Measurements from ENCODE around the gene ELOB. TPM values are rescaled to one million over a fixed set of nuclear protein-coding genes. Genes with fewer than 3 reads are reported as not detected.
A peak's percentile ranks its signal among the peaks of the same experiment; 100 is the strongest.

Gene ELOB
- total and polyA plus RNA-seq, 4 experiments from 2014 or later = 83.0 to 270 (median 177) TPM

DNA sequence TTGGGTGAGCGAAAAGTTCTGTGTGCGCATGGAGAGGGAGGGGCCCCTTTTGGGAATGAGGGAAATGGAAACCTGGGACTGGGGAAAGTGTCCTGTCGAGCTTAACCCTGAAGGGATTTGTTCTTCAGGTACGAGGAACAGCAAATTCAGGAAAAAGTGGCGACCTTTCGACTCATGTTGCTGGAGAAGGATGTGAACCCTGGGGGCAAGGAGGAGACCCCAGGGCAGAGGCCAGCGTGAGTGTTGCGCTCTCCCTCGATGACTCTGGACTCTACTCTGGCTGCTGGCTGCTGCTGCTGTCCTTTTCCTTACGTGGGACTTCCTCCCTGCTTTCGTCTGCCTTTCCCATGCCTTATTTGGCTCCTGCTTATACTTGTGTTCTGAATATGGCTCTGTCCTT lies 19.7 kb downstream of the ELOB start:
- Mint-ChIP-seq H3K4me3 (peak overlapping the region in 3 of 8 donors; percentile 4 to 21 (median 18)), H3K36me3 (peaks cover 70 to 86% of the 10 kb centered on the region in 2 donors), H3K4me1 (peaks cover 38 to 71% (median 52%) of the 10 kb centered on the region in 4 donors), H3K27me3 (no peaks in the 10 kb centered on the region), H3K9me3 (peaks cover 0 to 2% (median 0%) of the 10 kb centered on the region in 8 donors), H3K27ac (peak overlapping the region in 3 of 7 donors; percentile 36 to 100 (median 59))
- no peaks in the 10 kb centered on the region for H3K27me3 ChIP-seq (ENCODE audit: insufficient read depth, low read length)
- ChIA-PET POLR2A (ENCODE audit: partially characterized antibody) (interaction anchor here (1.7 to 2.2 kb wide), 3 partner anchors 17 to 21 kb away, joined by 7 read pairs; partner anchors contain the start of gene ELOB), CTCF (ENCODE audit: partially characterized antibody) (no interaction called here)
- peaks cover 59% of the 10 kb centered on the region for H3K36me3 ChIP-seq (ENCODE audit: insufficient read depth, low read length)
- no peaks in the 10 kb centered on the region for H3K9me3 ChIP-seq (ENCODE audit: control insufficient read depth in 1 of 2, low read length in 2 of 2)
- no peak for DNase-seq
- intact Hi-C loops (cut with micrococcal nuclease) = loop anchor here (10.0 kb wide), 1 partner anchor 107 kb away; no protein-coding TSS in a partner anchor
- no peak overlapping the region for H3K27ac ChIP-seq (ENCODE audit: low read depth, low read length)
- H3K4me1 ChIP-seq (ENCODE audit: insufficient read depth, low read length) = peaks cover 43% of the 10 kb centered on the region
- H3K4me3 ChIP-seq (ENCODE audit: low read length in 2 of 2) = no peak overlapping the region

DNA sequence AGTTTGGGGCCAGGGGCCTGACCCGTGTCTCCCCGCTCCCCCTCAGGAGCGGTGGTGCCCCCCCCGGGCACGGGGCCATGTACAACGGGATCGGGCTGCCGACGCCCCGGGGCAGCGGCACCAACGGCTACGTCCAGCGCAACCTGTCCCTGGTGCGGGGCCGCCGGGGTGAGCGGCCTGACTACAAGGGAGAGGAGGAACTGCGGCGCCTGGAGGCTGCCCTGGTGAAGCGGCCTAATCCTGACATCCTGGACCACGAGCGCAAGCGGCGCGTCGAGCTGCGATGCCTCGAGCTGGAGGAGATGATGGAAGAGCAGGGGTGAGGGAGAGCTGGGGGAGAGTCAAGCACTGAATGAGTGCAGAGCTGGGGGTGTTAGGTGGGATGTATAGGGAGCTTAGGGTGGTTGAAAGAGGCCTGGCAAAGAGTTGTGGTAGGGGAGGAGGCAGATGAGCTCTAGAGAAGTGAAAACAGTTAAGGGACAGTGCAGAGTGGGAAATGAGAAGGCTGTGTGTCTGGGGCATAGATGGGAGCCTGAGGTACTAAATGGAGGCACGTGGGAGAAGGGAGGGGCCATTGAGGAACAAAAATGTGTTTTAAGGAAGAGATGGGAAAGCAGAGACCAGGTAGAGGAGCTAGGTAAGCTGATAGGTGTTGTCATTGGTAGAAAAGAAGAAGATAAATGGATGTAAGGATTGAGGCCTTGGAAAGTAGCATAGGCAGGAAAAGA lies 20.6 kb downstream of the ELOB start:
- intact Hi-C loops (cut with micrococcal nuclease) = loop anchor here (10.0 kb wide), 1 partner anchor 108 kb away; no protein-coding TSS in a partner anchor
- H3K4me1 Mint-ChIP-seq = peaks cover 40 to 77% (median 55%) of the 10 kb centered on the region in 4 donors
- ChIA-PET CTCF (ENCODE audit: partially characterized antibody) (no interaction called here), POLR2A (ENCODE audit: partially characterized antibody) (interaction anchor here (1.7 to 1.9 kb wide), 2 partner anchors 17 to 20 kb away, joined by 7 read pairs; partner anchors contain the start of gene ELOB)
- peak overlapping the region; percentile 0 to 100 (median 39) for H3K27ac Mint-ChIP-seq
- no peaks in the 10 kb centered on the region for H3K9me3 ChIP-seq (ENCODE audit: control insufficient read depth in 1 of 2, low read length in 2 of 2)
- no peak for DNase-seq
- H3K27me3 ChIP-seq (ENCODE audit: insufficient read depth, low read length) = no peaks in the 10 kb centered on the region
- peaks cover 50% of the 10 kb centered on the region for H3K36me3 ChIP-seq (ENCODE audit: insufficient read depth, low read length)
- H3K4me3 Mint-ChIP-seq = peak overlapping the region in 3 of 8 donors; percentile 3 to 71 (median 3)
- peaks cover 0 to 2% (median 0%) of the 10 kb centered on the region in 8 donors for H3K9me3 Mint-ChIP-seq
- peaks cover 61 to 81% of the 10 kb centered on the region in 2 donors for H3K36me3 Mint-ChIP-seq
- no peak overlapping the region for H3K4me3 ChIP-seq (ENCODE audit: low read length in 2 of 2)
- H3K4me1 ChIP-seq (ENCODE audit: insufficient read depth, low read length) = peaks cover 50% of the 10 kb centered on the region
- H3K27me3 Mint-ChIP-seq = no peaks in the 10 kb centered on the region
- H3K27ac ChIP-seq (ENCODE audit: low read depth, low read length) = peak overlapping the region; percentile 28

DNA sequence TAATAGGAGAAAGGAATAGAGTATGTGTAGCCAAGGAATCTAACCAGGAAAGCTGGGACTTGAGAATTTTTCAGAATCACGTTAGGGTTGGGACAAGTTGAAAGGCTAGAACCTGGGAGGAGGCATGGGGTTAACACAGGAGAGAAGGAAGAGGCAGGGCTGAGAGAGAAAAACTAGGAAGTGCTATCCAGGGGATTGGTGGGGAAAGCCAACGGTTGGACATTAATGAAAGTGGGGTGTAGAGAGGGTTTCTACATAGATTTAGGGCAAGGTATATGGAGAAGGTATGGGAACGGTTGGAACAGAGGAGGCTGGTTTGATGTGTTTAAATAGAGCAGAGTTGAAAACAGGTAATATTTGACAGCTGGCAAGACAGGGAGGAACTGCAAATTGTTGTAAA lies 21.9 kb downstream of the ELOB start:
- POLR2A ChIA-PET (ENCODE audit: partially characterized antibody) = interaction anchor here (1.3 to 6.7 kb wide), 4 partner anchors 8 to 73 kb away, joined by 3 to 142 read pairs (median 16); partner anchors contain the start of genes ELOB and KCTD5

DNA sequence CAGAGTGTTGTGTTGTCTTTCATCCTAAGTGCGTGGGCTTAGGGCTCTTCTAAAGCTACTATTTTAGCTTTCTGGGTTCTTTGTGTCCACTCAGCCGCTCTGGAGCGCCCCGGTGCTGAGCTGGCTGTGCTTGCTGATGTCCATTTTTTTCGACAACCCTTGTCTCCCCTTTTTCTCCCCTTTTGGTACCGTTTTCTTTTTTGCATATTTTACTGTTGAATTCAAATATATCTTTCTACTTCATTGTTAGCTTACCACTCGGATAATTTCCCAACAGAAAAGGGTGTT lies 23.4 kb downstream of the ELOB start:
- no peaks in the 10 kb centered on the region for H3K9me3 ChIP-seq (ENCODE audit: control insufficient read depth in 1 of 2, low read length in 2 of 2)
- ChIA-PET POLR2A (ENCODE audit: partially characterized antibody) (interaction anchor here (0.8 to 6.7 kb wide), 9 partner anchors 9 to 129 kb away, joined by 3 to 142 read pairs (median 11); partner anchors contain the start of genes ELOB, FLYWCH2 and KCTD5), CTCF (ENCODE audit: partially characterized antibody) (interaction anchor here (1.2 kb wide), 1 partner anchor 22 kb away, joined by 3 read pairs; no protein-coding TSS in a partner anchor)
- H3K27ac ChIP-seq (ENCODE audit: low read depth, low read length) = peak overlapping the region; percentile 97
- H3K36me3 ChIP-seq (ENCODE audit: insufficient read depth, low read length) = peaks cover 22% of the 10 kb centered on the region
- Mint-ChIP-seq H3K4me1 (peaks cover 37 to 80% (median 55%) of the 10 kb centered on the region in 4 donors), H3K36me3 (peaks cover 35 to 56% of the 10 kb centered on the region in 2 donors), H3K27ac (peak overlapping the region; percentile 87 to 100 (median 92)), H3K4me3 (peak overlapping the region; percentile 86 to 94 (median 89)), H3K9me3 (peaks cover 0 to 4% (median 0%) of the 10 kb centered on the region in 8 donors), H3K27me3 (no peaks in the 10 kb centered on the region)
- H3K4me1 ChIP-seq (ENCODE audit: insufficient read depth, low read length) = peaks cover 53% of the 10 kb centered on the region
- intact Hi-C loops (cut with micrococcal nuclease) = loop anchor here (10.0 kb wide), 1 partner anchor 111 kb away; no protein-coding TSS in a partner anchor
- no peak for DNase-seq
- peak overlapping the region; percentile 72 to 97 for H3K4me3 ChIP-seq (ENCODE audit: low read length in 2 of 2)
- no peaks in the 10 kb centered on the region for H3K27me3 ChIP-seq (ENCODE audit: insufficient read depth, low read length)

More for the DNA sequence above, 21.9 kb downstream of the ELOB start:
- H3K27ac ChIP-seq (ENCODE audit: low read depth, low read length) = peak overlapping the region; percentile 97
- H3K27me3 ChIP-seq (ENCODE audit: insufficient read depth, low read length) = no peaks in the 10 kb centered on the region
- H3K9me3 ChIP-seq (ENCODE audit: control insufficient read depth in 1 of 2, low read length in 2 of 2) = no peaks in the 10 kb centered on the region
- CTCF ChIA-PET (ENCODE audit: partially characterized antibody) = no interaction called here
- Mint-ChIP-seq H3K36me3 (peaks cover 48 to 68% of the 10 kb centered on the region in 2 donors), H3K9me3 (peaks cover 0 to 4% (median 0%) of the 10 kb centered on the region in 8 donors), H3K27ac (peak overlapping the region; percentile 38 to 100 (median 92)), H3K27me3 (no peaks in the 10 kb centered on the region), H3K4me1 (peaks cover 43 to 81% (median 62%) of the 10 kb centered on the region in 4 donors), H3K4me3 (peak overlapping the region; percentile 86 to 94 (median 89))
- peaks cover 37% of the 10 kb centered on the region for H3K36me3 ChIP-seq (ENCODE audit: insufficient read depth, low read length)
- no peak for DNase-seq
- H3K4me3 ChIP-seq (ENCODE audit: low read length in 2 of 2) = no peak overlapping the region
- intact Hi-C loops (cut with micrococcal nuclease) = loop anchor here (10.0 kb wide), 1 partner anchor 110 kb away; no protein-coding TSS in a partner anchor
- peaks cover 55% of the 10 kb centered on the region for H3K4me1 ChIP-seq (ENCODE audit: insufficient read depth, low read length)

DNA sequence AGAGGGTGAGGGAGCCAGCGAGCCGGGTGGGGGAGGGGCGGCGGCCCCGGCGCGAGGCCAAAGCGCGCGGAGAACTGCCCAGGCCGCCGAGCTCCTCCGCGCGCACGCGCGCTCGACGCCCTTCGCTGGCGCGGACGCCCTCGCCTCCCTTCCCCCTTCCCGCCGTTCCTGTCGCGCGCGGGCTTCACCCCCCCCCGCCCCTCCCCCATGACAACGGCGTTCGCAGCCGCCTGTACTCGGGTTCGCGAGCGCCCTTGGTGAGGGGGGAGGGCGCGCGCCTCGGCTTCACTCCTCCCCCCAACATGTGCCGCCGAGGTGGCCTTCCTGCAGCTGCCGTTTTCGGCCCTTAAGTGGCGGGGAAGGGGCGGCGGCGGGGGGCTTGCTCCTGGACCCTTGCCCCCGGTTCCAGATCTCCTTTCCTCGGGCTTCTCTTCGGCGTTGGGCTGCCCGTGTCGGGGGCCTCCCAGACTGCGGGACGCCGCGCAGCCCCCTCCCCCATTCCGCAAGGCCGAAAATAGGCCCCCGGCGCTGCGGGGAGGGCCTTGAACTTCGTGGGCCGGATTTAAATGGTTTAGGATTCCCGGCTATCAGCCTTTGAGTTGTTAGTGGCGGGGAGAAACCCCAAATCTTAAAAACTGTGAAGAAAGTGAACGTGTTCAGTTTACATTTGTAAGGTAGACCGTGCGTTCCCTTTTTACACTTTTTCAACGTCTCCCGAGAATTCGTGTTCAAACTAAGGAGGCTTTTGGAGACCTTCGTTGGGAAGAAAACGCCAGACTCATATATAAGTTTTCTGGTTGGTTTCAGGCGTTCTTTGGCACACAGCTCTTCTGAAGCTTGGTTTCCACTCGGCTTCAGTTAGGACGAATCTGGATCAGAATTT lies 24.0 kb downstream of the ELOB start:
- POLR2A ChIA-PET (ENCODE audit: partially characterized antibody) = interaction anchor here (0.8 to 6.7 kb wide), 15 partner anchors 9 to 705 kb away, joined by 3 to 142 read pairs (median 4); partner anchors contain the start of genes ECI1, ELOB, FLYWCH2 and KCTD5

DNA sequence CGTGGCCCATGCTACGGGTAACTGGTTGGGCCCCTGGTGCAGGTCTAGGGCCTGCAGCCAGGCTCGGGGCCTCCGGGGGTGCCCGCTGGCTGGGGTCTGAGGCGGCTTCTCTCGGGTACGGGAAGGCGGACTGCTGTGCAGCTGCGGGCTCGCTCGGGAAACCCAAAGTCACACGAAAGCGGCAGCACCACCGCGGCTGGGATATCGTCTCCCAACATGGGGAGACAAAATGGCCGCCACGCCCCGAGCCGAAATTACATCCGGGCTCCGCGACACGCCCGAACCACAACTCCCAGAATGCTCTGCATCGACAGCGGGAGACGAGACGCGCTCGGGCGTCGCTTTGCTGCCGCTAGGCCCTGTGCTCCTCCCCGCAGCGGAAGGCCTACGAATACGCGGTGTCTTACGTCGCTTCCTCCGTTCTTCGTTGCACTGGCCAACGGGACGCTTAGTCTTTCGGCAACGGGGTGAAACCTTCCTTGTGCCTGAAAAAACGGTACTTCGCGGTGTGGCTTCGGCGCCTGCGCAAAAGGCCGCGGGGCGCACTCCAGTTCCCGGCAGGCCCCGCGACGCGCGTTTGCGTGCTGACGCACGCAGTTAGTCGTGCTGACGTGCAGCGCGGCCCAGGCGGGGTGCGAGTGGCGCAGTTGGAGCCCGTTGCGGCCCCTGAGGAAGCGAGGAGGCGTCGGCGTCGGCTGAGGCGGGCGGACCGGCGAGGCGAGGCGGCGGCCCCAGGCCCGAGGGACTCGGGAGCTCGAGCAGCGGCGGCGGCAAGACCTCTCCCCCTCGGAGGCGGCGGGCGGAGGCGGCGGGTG lies 24.8 kb downstream of the ELOB start, which contains the start of gene SRRM2:
Gene SRRM2 (plus strand): TSS at position 604 of the 815 bp plus-strand sequence. CDS start 3,727 bp downstream, outside the sequence.
- H3K4me1 Mint-ChIP-seq = peaks cover 34 to 68% (median 48%) of the 10 kb centered on the region in 4 donors

More for the DNA sequence above, 24.0 kb downstream of the ELOB start:
- CTCF ChIA-PET (ENCODE audit: partially characterized antibody) = interaction anchor here (1.2 kb wide), 1 partner anchor 23 kb away, joined by 3 read pairs; no protein-coding TSS in a partner anchor
- Mint-ChIP-seq H3K4me1 (peaks cover 36 to 75% (median 53%) of the 10 kb centered on the region in 4 donors), H3K9me3 (peaks cover 0 to 4% (median 0%) of the 10 kb centered on the region in 8 donors), H3K27me3 (no peaks in the 10 kb centered on the region), H3K4me3 (peak overlapping the region; percentile 86 to 97 (median 92)), H3K27ac (peak overlapping the region; percentile 87 to 100 (median 92)), H3K36me3 (peaks cover 30 to 50% of the 10 kb centered on the region in 2 donors)
- DNase-seq = peak in 1 of 5 donors; percentile 67
- no peaks in the 10 kb centered on the region for H3K27me3 ChIP-seq (ENCODE audit: insufficient read depth, low read length)
- peak overlapping the region; percentile 97 for H3K27ac ChIP-seq (ENCODE audit: low read depth, low read length)
- no peaks in the 10 kb centered on the region for H3K9me3 ChIP-seq (ENCODE audit: control insufficient read depth in 1 of 2, low read length in 2 of 2)
- peaks cover 49% of the 10 kb centered on the region for H3K4me1 ChIP-seq (ENCODE audit: insufficient read depth, low read length)
- peaks cover 16% of the 10 kb centered on the region for H3K36me3 ChIP-seq (ENCODE audit: insufficient read depth, low read length)
- H3K4me3 ChIP-seq (ENCODE audit: low read length in 2 of 2) = peak overlapping the region; percentile 95 to 97
- intact Hi-C loops (cut with micrococcal nuclease) = loop anchor here (1.0 to 10.0 kb wide), 5 partner anchors 24 to 112 kb away; partner anchors contain the start of genes ELOB and KCTD5

More for the DNA sequence above, 24.8 kb downstream of the ELOB start, which contains the start of gene SRRM2:
- intact Hi-C loops (cut with micrococcal nuclease) = loop anchor here (1.0 to 10.0 kb wide), 5 partner anchors 25 to 113 kb away; partner anchors contain the start of genes ELOB and KCTD5
- ChIA-PET POLR2A (ENCODE audit: partially characterized antibody) (interaction anchor here (0.8 to 6.7 kb wide), 14 partner anchors 10 to 704 kb away, joined by 3 to 142 read pairs (median 4); partner anchors contain the start of genes ECI1, ELOB, FLYWCH1 and FLYWCH2), CTCF (ENCODE audit: partially characterized antibody) (no interaction called here)
- no peaks in the 10 kb centered on the region for H3K27me3 Mint-ChIP-seq
- Histone ChIP-seq H3K4me3 (ENCODE audit: low read length in 2 of 2) (peak within 1 kb of the TSS; percentile 95 to 97), H3K27ac (ENCODE audit: low read depth, low read length) (peak within 1 kb of the TSS; percentile 97), H3K9me3 (ENCODE audit: control insufficient read depth in 1 of 2, low read length in 2 of 2) (no peaks in the 10 kb centered on the region), H3K27me3 (ENCODE audit: insufficient read depth, low read length) (no peaks in the 10 kb centered on the region), H3K4me1 (ENCODE audit: insufficient read depth, low read length) (peaks cover 49% of the 10 kb centered on the region), H3K36me3 (ENCODE audit: insufficient read depth, low read length) (peaks cover 8% of the 10 kb centered on the region)
- peak within 1 kb of the TSS; percentile 97 to 100 (median 99) for H3K27ac Mint-ChIP-seq
- peaks cover 0 to 4% (median 0%) of the 10 kb centered on the region in 8 donors for H3K9me3 Mint-ChIP-seq
- H3K4me3 Mint-ChIP-seq = peak within 1 kb of the TSS; percentile 91 to 97 (median 94)
- DNase-seq = peak; percentile 96 to 98 (median 96)
- H3K36me3 Mint-ChIP-seq = peaks cover 21 to 41% of the 10 kb centered on the region in 2 donors
